Measurements from ENCODE around the gene GHR.
"Not testable (repeated sequence)": the region's sequence is repeated elsewhere in the genome, so short reads cannot be mapped to it uniquely, and the experiment has no call there.

GHR gene

GRCh38 chr5:42566652-42567295 lies 143.5 kb downstream of the GHR start:
- FAIRE-seq: no peak
- DNase-seq (ENCODE audit: low spot score): no peak

DNA sequence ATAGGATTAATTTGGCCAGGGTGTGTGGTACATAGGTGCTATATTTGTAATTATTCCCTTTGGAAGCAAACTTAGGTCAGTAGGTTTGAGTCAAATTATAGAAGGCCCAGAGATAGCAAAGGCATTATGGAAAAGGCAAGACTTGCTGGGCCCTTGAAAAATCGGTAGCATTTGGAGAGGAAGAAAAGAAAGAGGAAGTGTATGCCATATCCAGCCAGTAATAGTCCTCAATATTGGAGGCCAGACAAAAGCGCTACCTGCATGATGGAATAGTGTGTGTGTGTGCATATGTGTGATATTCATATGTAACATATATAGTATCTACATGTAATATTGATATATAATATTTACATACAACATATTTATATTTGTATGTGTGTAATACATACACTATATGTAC lies 146.1 kb downstream of the GHR start:
- FAIRE-seq: no peak

DNA sequence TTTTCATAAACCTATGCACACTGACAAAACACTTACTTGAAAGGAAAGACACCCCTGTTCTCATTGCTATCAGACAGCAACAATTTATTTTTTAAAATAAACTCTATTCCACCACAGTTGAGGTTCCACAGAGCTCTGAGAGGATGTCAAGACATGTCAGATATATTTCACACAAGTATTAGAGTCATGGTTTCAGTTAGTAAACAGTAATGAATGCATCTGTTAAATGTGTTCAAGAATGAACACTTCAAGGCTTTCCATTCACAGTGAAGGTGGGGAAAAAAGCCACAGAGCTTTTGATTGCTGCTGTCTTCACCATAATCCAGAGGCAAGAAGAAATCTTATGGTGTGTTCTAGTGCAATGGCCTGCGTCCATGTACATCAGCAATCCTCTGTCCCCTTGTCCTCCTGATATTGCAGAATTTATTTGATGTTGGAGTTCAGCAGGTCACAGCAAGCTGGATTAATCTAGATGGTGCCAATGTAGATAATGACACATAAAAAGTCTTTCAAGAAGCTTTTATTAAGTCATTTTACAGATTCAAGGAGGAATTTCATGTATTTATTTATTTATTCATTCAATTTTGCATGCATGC lies 146.8 kb downstream of the GHR start:
- no peak for FAIRE-seq
- no peak for DNase-seq (ENCODE audit: low spot score)

More for the DNA sequence above, 146.1 kb downstream of the GHR start:
- DNase-seq (ENCODE audit: low spot score): no peak

DNA sequence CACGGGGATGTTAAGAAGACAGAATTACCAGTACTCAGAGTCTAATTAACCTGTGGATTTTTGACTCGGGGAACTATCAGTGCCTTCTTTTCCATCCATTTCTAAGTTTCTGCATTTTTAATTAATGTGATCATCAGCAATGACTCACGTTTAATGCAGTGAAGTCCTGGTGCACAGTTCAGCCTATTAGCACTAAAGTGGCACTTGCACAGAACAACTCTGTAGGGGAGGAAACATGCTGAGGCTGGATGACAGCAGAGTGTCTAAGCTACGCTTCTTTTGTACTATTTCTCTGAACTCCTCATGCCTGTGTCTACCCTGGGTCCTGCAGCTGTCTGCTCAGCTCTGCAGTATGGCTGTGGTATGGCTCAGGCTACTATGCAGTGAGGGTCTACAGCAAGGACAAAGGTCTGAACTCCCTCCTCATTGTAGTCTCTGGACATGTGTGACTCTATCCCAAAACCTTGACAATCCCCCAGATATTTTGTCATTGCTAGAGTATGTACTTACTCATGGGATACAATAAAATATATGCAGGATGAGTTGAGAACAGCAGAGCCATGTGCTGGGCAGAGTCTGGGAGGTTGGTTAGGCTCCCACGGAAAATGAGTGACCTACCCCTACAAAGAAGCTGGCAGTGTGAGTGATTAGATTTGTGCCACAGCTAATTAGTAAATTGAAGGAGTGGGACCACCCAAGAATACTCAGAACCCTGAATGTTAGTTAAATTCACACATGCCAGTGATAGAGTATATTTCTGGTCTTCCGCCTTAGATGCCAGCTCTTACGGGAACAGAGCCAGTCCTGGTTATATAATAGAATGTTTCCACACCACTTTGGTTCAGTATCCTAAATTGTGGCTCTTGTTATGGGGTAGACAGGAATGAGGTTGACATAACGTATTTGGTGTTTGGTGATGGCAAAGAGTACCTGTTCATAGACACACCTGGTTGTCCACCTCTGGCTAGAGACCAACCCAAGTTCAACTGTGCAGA lies 148.0 kb downstream of the GHR start:
- FAIRE-seq: no peak
- no peak for DNase-seq (ENCODE audit: low spot score)

DNA sequence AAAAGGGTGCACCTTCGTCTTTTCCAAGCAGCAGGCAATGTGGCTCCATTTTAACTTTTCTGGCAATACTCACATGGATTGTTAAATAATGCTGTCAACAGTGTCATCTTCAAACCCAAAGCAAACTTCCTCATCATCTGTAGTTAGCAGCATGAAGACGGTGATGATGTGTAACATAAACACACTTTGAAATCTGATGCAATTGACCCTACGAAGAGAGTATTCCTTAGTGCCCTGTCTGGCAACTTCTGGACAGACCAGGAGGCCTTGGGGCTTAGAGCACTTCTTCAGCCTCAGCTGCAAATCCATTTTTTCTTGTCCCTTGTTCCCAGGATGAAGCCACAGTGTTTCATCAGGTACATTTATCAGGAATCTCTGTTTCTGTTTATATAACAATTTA lies 149.1 kb downstream of the GHR start:
- DNase-seq (ENCODE audit: low spot score): no peak
- peak; percentile 13 for FAIRE-seq

DNA sequence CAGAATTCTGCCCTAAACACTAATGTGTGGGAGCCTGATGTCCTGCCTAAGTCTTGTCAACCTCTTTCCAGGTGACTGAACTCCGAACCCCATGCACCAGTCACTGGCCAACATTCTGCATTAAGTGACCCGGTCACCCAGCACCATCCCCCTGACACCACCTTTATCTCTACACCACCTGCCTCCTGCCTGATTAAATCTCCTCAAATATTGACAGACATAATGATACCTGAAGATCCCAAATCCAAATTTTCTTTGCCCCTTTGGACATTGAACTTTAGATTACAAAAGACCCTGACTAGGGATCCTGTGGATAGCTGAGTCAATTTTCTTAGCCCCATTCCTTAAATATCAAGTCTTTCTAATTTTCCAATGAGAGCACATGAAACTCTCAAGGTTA lies 150.1 kb downstream of the GHR start:
- DNase-seq (ENCODE audit: low spot score) (no peak), FAIRE-seq (no peak)

DNA sequence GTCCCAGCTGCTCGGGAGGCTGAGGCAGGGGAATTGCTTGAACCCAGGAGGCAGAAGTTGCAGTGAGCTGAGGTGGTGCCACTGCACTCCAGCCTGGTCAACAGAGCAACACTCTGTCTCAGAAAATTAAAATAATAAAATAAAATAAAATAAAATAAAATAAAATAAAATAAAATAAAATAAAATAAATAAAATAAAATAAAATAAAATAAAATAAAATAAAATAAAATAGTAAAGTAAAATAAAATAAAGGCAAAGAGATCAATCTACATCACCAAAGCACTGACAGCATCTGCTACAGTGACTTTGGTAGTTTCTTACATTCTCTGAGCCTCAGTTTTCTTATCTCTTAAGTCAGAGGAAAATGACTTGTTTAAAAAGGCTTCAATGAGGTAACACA lies 152.7 kb downstream of the GHR start:
- DNase-seq (ENCODE audit: low spot score); FAIRE-seq: not testable (repeated sequence)

- FAIRE-seq: not testable (repeated sequence)
These were observed 155.7 kb downstream of the GHR start for GRCh38 chr5:42578901-42579300.

DNA sequence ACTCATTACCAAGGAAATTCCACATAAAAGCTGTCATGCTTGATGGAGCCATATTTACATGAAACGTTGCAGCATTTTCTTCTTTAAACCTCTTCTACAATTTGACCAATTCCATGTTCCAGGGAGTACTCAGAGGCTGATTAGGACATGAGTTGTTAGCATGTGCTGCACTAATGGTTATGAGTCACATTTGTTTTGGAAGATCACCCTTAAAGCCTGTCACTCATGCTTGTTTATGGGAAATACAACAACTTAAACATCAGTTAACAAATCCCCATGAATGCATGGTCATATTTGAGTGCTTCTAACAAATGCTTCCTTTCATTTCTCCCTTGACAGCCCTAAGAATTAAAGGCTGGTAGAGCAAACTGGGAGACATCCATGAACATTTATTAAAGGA lies 156.1 kb downstream of the GHR start:
- DNase-seq (ENCODE audit: low spot score) (no peak), FAIRE-seq (no peak)

More at GRCh38 chr5:42578901-42579300, 155.7 kb downstream of the GHR start:
- DNase-seq (ENCODE audit: low spot score): not testable (repeated sequence)

- no peak for DNase-seq (ENCODE audit: low spot score)
- no peak for FAIRE-seq
These were observed 158.6 kb downstream of the GHR start for GRCh38 chr5:42581845-42582244.

- DNase-seq (ENCODE audit: low spot score) (no peak), FAIRE-seq (peak; percentile 32)
These were observed 159.5 kb downstream of the GHR start for GRCh38 chr5:42582723-42583122.

- peak; percentile 82 for FAIRE-seq
- peak; percentile 75 for DNase-seq (ENCODE audit: low spot score)
These were observed 160.1 kb downstream of the GHR start for GRCh38 chr5:42583322-42583721.

GRCh38 chr5:42586625-42587024 lies 163.4 kb downstream of the GHR start:
- FAIRE-seq (no peak), DNase-seq (ENCODE audit: low spot score) (no peak)

DNA sequence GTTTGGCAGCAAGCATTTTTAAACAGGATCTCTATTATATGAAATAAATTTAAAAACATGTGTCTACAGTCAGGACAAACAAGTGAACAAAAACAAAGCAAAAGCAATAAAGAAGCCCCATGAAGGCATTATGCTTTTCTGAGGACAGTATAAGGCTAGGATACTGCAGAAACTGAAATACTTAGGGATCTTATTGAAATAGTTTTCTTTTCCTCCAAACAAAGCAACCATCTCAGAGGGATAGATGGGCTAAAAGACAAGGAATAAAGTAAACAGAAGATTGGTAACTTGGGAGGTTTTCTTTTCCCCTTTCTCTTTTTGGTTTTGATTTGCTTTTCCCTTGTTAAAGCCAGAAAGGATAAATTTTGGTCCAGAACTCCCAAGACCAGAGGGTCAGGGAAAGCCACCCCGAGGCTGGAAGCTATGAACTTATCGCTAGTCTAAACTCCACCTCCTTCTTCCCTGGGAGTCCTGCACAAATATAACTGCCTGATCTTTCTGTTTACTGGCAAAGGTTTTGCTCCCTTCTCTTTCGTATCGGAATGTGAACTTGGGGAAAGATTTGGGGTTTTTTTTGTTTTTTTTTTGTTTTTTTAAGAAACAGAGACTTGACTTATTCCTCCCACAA lies 164.0 kb downstream of the GHR start:
- DNase-seq (ENCODE audit: low spot score) (no peak), FAIRE-seq (no peak)

- DNase-seq (ENCODE audit: low spot score) (no peak), FAIRE-seq (no peak)
These were observed 167.3 kb downstream of the GHR start for GRCh38 chr5:42590566-42590965.

DNA sequence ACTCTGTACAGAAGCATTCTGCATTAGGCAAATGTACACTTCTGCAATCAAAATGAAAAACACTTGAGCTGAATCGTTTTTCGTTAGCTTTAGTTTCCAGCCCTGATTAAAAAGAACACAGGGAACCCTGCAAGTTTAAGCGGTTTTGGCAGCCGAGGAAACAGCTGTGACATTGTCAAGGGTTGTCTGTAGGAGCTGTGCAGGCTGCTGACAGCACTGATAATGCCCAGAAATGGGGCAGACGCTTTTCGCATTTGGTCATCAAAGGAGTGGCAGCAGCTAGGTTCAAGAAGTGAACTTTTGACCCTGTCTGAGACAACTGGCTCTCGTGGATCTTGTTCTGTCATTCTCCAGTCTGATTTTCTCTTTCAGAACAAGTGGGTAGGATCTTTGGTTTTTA lies 167.8 kb downstream of the GHR start:
- FAIRE-seq (no peak), DNase-seq (ENCODE audit: low spot score) (no peak)

GRCh38 chr5:42592401-42593140 lies 169.3 kb downstream of the GHR start:
- FAIRE-seq (no peak), DNase-seq (ENCODE audit: low spot score) (no peak)

GRCh38 chr5:42593591-42593990 lies 170.4 kb downstream of the GHR start:
- no peak for FAIRE-seq
- DNase-seq (ENCODE audit: low spot score): no peak

DNA sequence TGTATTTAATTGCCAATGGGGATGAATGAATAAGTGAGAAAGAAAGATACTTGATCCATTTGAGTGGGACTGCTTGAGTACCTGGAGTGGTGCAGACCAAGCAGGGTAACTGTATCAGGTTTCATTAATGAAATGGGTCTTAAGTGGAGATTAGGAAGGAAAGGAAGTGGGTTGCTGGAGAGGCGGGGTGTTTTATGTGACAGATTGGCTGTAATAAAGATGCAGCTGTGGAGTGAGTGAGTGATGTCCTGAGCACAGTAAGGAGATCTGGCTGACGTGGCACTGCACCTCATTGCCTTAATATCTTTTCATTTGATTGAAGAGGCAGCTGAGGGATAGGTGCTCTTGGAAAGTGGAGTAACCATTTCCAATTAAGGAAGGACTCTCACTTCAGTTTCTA lies 172.4 kb downstream of the GHR start:
- no peak for FAIRE-seq
- no peak for DNase-seq (ENCODE audit: low spot score)

- FAIRE-seq: peak; percentile 23
These were observed 173.6 kb downstream of the GHR start for GRCh38 chr5:42596817-42597216.

More at GRCh38 chr5:42596817-42597216, 173.6 kb downstream of the GHR start:
- DNase-seq (ENCODE audit: low spot score): no peak
